HL-60 (cell line): ENCODE data around the gene NR3C1.

ENCODE experiments used
- DNase-seq, 2 experiments: peaks; one replicate each; pipeline ENCODE4 v3.0.0-alpha.2; 2010 to 2020; ENCODE audit warnings: low read depth in 1 of 2, low spot score in 1 of 2
- H3K27ac ChIP-seq: fragments of 250-450 bp; sonication (Bioruptor Pico); replicated peaks from 2 replicates; pipeline ENCODE4 v1.5.1; 2020; ENCODE audit warnings: mild to moderate bottlenecking, moderate library complexity
- H3K27me3 ChIP-seq: fragments of 250-450 bp; sonication (Bioruptor Pico); 2 replicates; pipeline ENCODE4 v1.5.1; 2021; ENCODE audit warnings: mild to moderate bottlenecking, moderate library complexity; ENCODE audit not compliant: insufficient read depth, poor library complexity, severe bottlenecking
- H3K4me3 ChIP-seq: replicated peaks from 2 replicates; pipeline ENCODE4 v1.5.1; 2011; ENCODE audit warnings: mild to moderate bottlenecking, control low read depth, low read length; ENCODE audit not compliant: insufficient read depth
- CTCF ChIP-seq: IDR thresholded peaks from one replicate; pipeline ENCODE4 v1.5.1; 2011; ENCODE audit warnings: low read length, control low read depth, inconsistent platforms; ENCODE audit not compliant: insufficient read depth
- GABPA ChIP-seq: IDR thresholded peaks from 2 replicates; pipeline ENCODE4 v1.6.1; 2012; ENCODE audit warnings: low read depth
- POLR2AphosphoS5 ChIP-seq: IDR thresholded peaks from 2 replicates; pipeline ENCODE4 v1.6.1; 2012; ENCODE audit warnings: low read depth
- SPI1 ChIP-seq: IDR thresholded peaks from 2 replicates; pipeline ENCODE4 v1.6.1; 2012; ENCODE audit warnings: low read depth, mild to moderate bottlenecking, borderline replicate concordance
- TF ChIP-seq, protein P1 (sequence below): IDR thresholded peaks from 2 replicates; pipeline ENCODE4 v1.6.1; 2012; ENCODE audit warnings: low read depth; ENCODE audit not compliant: insufficient replicate concordance

The NR3C1 gene

GRCh38 chr5:143350341-143350740 is 53.1 kb downstream of the NR3C1 start:
- DNase-seq: no peak
- H3K27me3 ChIP-seq: no peaks in the 10 kb centered on the region
- no peak overlapping the region for H3K4me3 ChIP-seq
- peak overlapping the region; percentile 11 for H3K27ac ChIP-seq
- TF ChIP-seq SPI1 (no peak), GABPA (no peak), CTCF (no peak), POLR2AphosphoS5 (no peak)
- TF ChIP-seq, protein P1, sequence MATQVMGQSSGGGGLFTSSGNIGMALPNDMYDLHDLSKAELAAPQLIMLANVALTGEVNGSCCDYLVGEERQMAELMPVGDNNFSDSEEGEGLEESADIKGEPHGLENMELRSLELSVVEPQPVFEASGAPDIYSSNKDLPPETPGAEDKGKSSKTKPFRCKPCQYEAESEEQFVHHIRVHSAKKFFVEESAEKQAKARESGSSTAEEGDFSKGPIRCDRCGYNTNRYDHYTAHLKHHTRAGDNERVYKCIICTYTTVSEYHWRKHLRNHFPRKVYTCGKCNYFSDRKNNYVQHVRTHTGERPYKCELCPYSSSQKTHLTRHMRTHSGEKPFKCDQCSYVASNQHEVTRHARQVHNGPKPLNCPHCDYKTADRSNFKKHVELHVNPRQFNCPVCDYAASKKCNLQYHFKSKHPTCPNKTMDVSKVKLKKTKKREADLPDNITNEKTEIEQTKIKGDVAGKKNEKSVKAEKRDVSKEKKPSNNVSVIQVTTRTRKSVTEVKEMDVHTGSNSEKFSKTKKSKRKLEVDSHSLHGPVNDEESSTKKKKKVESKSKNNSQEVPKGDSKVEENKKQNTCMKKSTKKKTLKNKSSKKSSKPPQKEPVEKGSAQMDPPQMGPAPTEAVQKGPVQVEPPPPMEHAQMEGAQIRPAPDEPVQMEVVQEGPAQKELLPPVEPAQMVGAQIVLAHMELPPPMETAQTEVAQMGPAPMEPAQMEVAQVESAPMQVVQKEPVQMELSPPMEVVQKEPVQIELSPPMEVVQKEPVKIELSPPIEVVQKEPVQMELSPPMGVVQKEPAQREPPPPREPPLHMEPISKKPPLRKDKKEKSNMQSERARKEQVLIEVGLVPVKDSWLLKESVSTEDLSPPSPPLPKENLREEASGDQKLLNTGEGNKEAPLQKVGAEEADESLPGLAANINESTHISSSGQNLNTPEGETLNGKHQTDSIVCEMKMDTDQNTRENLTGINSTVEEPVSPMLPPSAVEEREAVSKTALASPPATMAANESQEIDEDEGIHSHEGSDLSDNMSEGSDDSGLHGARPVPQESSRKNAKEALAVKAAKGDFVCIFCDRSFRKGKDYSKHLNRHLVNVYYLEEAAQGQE: no peak

- TF ChIP-seq POLR2AphosphoS5 (no peak), SPI1 (no peak), CTCF (no peak), GABPA (no peak)
- TF ChIP-seq, protein P1: no peak
- DNase-seq: no peak
- H3K4me3 ChIP-seq: no peak overlapping the region
- H3K27ac ChIP-seq: no peak overlapping the region
- no peaks in the 10 kb centered on the region for H3K27me3 ChIP-seq
Measured at GRCh38 chr5:143349177-143349576, 54.3 kb downstream of the NR3C1 start.

GRCh38 chr5:143347698-143348344 is 55.7 kb downstream of the NR3C1 start:
- H3K4me3 ChIP-seq: no peak overlapping the region
- DNase-seq: no peak
- H3K27me3 ChIP-seq: no peaks in the 10 kb centered on the region
- TF ChIP-seq CTCF: no peak
- no peak for TF ChIP-seq POLR2AphosphoS5
- TF ChIP-seq, protein P1: no peak
- no peak for TF ChIP-seq SPI1
- TF ChIP-seq GABPA: no peak
- H3K27ac ChIP-seq: no peak overlapping the region
